Measurements from ENCODE around the gene GPR32.
"Not testable (repeated sequence)": the region's sequence is repeated elsewhere in the genome, so short reads cannot be mapped to it uniquely, and the experiment has no call there.

The GPR32 gene

GRCh38 chr19:50783848-50784152, 13.5 kb downstream of the GPR32 start:
- DNase-seq (ENCODE audit: low read depth): not testable (repeated sequence)

GRCh38 chr19:50784710-50785109, 14.4 kb downstream of the GPR32 start:
- no peak for DNase-seq (ENCODE audit: low read depth)

- DNase-seq (ENCODE audit: low read depth): no peak
Observed at GRCh38 chr19:50785329-50785728, 15.1 kb downstream of the GPR32 start.

- no peak for DNase-seq (ENCODE audit: low read depth)
Observed at GRCh38 chr19:50790396-50790795, 20.1 kb downstream of the GPR32 start, which contains the start of gene ACP4. Gene ACP4 (plus strand): TSS chr19:50790415. CDS start chr19:50790415, 0 bp downstream.

GRCh38 chr19:50790922-50791467, 20.7 kb downstream of the GPR32 start:
- DNase-seq (ENCODE audit: low read depth): no peak

- no peak for DNase-seq (ENCODE audit: low read depth)
Observed at GRCh38 chr19:50791594-50792271, 21.5 kb downstream of the GPR32 start.

- DNase-seq (ENCODE audit: low read depth): no peak
Observed at GRCh38 chr19:50792272-50793250, 22.3 kb downstream of the GPR32 start.

- DNase-seq (ENCODE audit: low read depth): no peak
Observed at GRCh38 chr19:50793558-50794065, 23.3 kb downstream of the GPR32 start.

GRCh38 chr19:50794074-50794875, 24.0 kb downstream of the GPR32 start:
- DNase-seq (ENCODE audit: low read depth): no peak

GRCh38 chr19:50794876-50795663, 24.8 kb downstream of the GPR32 start:
- DNase-seq (ENCODE audit: low read depth): no peak

GRCh38 chr19:50795664-50796073, 25.4 kb downstream of the GPR32 start:
- DNase-seq (ENCODE audit: low read depth): no peak

GRCh38 chr19:50796128-50796633, 25.9 kb downstream of the GPR32 start:
- no peak for DNase-seq (ENCODE audit: low read depth)

- no peak for DNase-seq (ENCODE audit: low read depth)
Observed at GRCh38 chr19:50796634-50797428, 26.6 kb downstream of the GPR32 start.

- DNase-seq (ENCODE audit: low read depth): no peak
Observed at GRCh38 chr19:50797429-50797780, 27.1 kb downstream of the GPR32 start.

- no peak for DNase-seq (ENCODE audit: low read depth)
Observed at GRCh38 chr19:50797781-50798658, 27.8 kb downstream of the GPR32 start.

GRCh38 chr19:50798659-50799546, 28.6 kb downstream of the GPR32 start:
- DNase-seq (ENCODE audit: low read depth): no peak

GRCh38 chr19:50799547-50799851, 29.2 kb downstream of the GPR32 start:
- DNase-seq (ENCODE audit: low read depth): no peak

- no peak for DNase-seq (ENCODE audit: low read depth)
Observed at GRCh38 chr19:50801107-50801506, 30.8 kb downstream of the GPR32 start.
